ENCODE results near the gene NCAM2.

NCAM2 gene

DNA sequence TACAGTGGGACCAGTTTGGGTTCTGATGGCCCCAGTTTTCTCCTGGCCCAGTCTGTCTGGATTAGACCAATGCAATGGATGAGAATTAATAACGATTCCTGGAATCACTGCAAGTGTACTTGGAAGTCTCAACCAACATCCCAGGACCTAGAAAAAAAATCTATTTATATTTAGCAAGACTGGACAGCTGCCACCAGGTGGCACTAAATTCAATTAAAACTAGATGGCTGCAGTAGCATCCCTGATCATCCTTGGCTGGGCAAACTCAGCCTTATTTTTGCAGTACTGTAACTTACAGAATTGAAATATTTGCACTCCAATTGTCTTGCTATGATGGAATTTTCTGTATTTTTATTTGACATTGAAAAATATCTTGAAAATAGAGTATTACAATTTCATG, 165.7 kb downstream of the NCAM2 start:
- TF ChIP-seq CTCF (IDR thresholded peaks at IDR 0.05; ENCODE audit: low read depth, low read length) = peak; percentile 54
- peak; percentile 45 for DNase-seq (ENCODE audit: extremely low read depth, low read depth)

GRCh38 chr21:21165063-21165645, 166.9 kb downstream of the NCAM2 start:
- peak; percentile 77 for DNase-seq (ENCODE audit: extremely low read depth, low read depth)

GRCh38 chr21:21174676-21175075, 176.5 kb downstream of the NCAM2 start:
- TF ChIP-seq CTCF (IDR thresholded peaks at IDR 0.05; ENCODE audit: low read depth, low read length) = no peak
- DNase-seq (ENCODE audit: extremely low read depth, low read depth) = no peak

More at GRCh38 chr21:21165063-21165645, 166.9 kb downstream of the NCAM2 start:
- TF ChIP-seq CTCF (IDR thresholded peaks at IDR 0.05; ENCODE audit: low read depth, low read length) = no peak

- no peak for DNase-seq (ENCODE audit: extremely low read depth, low read depth)
- TF ChIP-seq CTCF (IDR thresholded peaks at IDR 0.05; ENCODE audit: low read depth, low read length) = no peak
These were observed 177.7 kb downstream of the NCAM2 start for GRCh38 chr21:21175798-21176334.

DNA sequence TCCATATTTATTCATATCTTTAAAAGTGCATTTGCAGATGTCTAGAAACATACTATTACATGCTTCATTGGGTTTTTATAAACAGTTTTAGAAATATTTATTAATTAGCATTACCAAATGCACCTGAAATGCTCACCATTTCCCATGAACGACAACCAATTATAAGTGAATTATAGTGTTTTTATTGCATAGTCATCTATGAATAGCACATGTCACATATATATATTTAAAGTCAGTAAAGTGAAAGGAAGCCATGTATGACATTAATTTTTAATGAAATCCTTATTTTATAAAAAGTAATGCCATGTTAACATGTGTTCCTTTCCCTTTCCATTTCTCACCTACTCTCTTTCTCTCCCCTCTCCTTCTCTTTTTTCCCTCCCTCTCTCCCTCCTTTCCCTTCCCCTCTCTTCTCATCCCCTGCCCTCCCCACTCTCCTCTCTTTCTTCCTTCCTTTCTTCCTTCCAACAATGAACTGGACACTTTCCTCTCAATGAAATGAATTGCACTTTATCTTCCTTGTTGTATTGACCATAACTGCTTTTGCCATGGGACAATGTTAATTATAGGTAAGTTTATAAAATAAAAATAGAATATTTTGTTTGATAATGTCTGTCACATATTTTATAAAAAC, 179.3 kb downstream of the NCAM2 start:
- no peak for DNase-seq (ENCODE audit: extremely low read depth, low read depth)
- no peak for TF ChIP-seq CTCF (IDR thresholded peaks at IDR 0.05; ENCODE audit: low read depth, low read length)

DNA sequence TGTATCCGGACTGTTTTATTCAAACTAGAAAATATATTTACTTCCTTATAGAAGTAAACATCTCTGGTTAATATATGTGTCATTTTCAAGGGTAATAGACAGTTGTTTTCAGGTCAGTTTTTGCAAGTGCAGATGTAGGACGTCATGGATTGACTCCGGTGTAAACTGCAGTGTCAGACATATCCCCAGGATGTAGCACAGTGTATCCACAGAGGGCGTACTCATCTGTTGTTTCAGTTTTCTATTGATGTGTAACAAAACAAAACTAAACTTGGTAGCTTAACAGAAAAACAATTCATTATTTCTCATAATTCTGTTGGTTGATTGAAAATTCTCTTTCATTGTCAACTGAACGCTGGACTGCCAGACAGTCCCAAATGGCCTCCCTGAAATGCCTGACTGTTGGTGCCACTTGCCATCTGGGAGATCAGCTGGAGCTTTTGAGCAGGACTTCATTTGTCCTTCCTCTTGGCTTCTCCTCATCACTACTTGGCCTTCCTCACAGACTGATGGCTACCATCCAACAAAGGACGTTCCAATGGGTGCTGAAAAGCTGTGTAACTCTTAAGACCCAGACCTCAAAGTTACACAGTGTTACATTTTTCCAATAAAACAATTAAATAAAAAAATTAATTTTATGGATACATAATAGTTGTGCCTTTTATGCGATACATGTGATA, 181.6 kb downstream of the NCAM2 start:
- TF ChIP-seq CTCF (IDR thresholded peaks at IDR 0.05; ENCODE audit: low read depth, low read length) = no peak
- DNase-seq (ENCODE audit: extremely low read depth, low read depth) = no peak

Data from AG09319 (cell line).